ENCODE results near the gene KASH5. TPM values are rescaled to one million over a fixed set of nuclear protein-coding genes. Genes with fewer than 3 reads are reported as not detected.

KASH5 gene
- total and polyA plus RNA-seq, 2 of the 4 experiments (the other 2 are of a cell fraction), result not detected

GRCh38 chr19:49448432-49448786 lies 60.4 kb downstream of the KASH5 start:
- Histone ChIP-seq H4K5ac (ENCODE audit: low read depth, low read length) (no peak overlapping the region), H2AFZ (replicated peaks; ENCODE audit: low read length, poor library complexity) (no peak overlapping the region), H3K79me1 (ENCODE audit: low read depth in 1 of 2, low read length in 2 of 2) (peaks cover 13 to 35% of the 10 kb centered on the region in 2 experiments; a peak in 3 of 4 replicates), H2BK5ac (ENCODE audit: low read depth, low read length, poor library complexity, severe bottlenecking) (no peak overlapping the region), H2AK5ac (ENCODE audit: low read depth, low read length) (no peak overlapping the region), H2BK120ac (ENCODE audit: low read depth, low read length) (no peak overlapping the region), H3K14ac (replicated peaks; ENCODE audit: low read depth, low read length) (no peak overlapping the region), H3K4me1 (ENCODE audit: control insufficient read depth, insufficient read depth, low read length) (peaks cover 2% of the 10 kb centered on the region; the same call in 1 of the 2 replicates), H3K9ac (ENCODE audit: low read depth, low read length) (no peak overlapping the region), H3K4ac (ENCODE audit: low read depth, low read length) (no peak overlapping the region), H4K91ac (ENCODE audit: insufficient read depth, low read depth, low read length) (no peak overlapping the region), H2BK20ac (ENCODE audit: low read depth, low read length) (no peak overlapping the region), H4K8ac (ENCODE audit: low read depth in 2 of 2, low read length in 2 of 2) (no peak overlapping the region), H3K56ac (ENCODE audit: extremely low read depth, insufficient read depth, low read length) (no peak overlapping the region), H3K9me1 (ENCODE audit: insufficient read depth, low read length) (peaks cover 10% of the 10 kb centered on the region), H3K27me3 (ENCODE audit: control insufficient read depth, insufficient read depth, low read length) (no peaks in the 10 kb centered on the region), H3K18ac (ENCODE audit: low read depth, low read length) (no peak overlapping the region), H3K27ac (ENCODE audit: insufficient read depth, low read length) (no peak overlapping the region), H2AK9ac (replicated peaks; ENCODE audit: low read depth, low read length, poor library complexity) (no peak overlapping the region), H3K36me3 (ENCODE audit: control insufficient read depth, insufficient read depth, low read length) (peaks cover 4% of the 10 kb centered on the region), H3K4me2 (ENCODE audit: low read depth, low read length) (no peak overlapping the region), H2BK15ac (ENCODE audit: low read depth, low read length) (no peak overlapping the region), H3K23ac (ENCODE audit: low read depth, low read length) (no peak overlapping the region), H3K4me3 (ENCODE audit: insufficient read depth, low read depth, low read length) (no peak overlapping the region), H3K9me3 (ENCODE audit: control insufficient read depth, insufficient read depth, low read length) (no peaks in the 10 kb centered on the region), H4K20me1 (ENCODE audit: insufficient read depth, low read length) (peaks cover 3% of the 10 kb centered on the region)
- BruUV-seq (replicated peaks), result no TSS peak
- dilution Hi-C loops (cut with HindIII; ENCODE audit: low sequenced_read_pairs, unreplicated experiment) (no loop called here), intact Hi-C loops (cut with micrococcal nuclease) (no loop called here), in situ Hi-C loops (cut with MboI; ENCODE audit: low sequenced_read_pairs) (loop anchor here (10.0 kb wide), 1 partner anchor 54 kb away; no protein-coding TSS in a partner anchor)
- DNase-seq (no peak), ATAC-seq (ENCODE audit: low read depth) (no peak)
- TF ChIP-seq NFE2L2 (IDR thresholded peaks at IDR 0.05; ENCODE audit: low read depth, low read length) (no peak), RFX5 (IDR thresholded peaks at IDR 0.05; ENCODE audit: low read depth, low read length) (no peak), RCOR1 (IDR thresholded peaks at IDR 0.05; ENCODE audit: insufficient replicate concordance, low read length) (no peak), BHLHE40 (IDR thresholded peaks at IDR 0.05; ENCODE audit: low read depth, low read length) (no peak), MAFK (IDR thresholded peaks at IDR 0.05; ENCODE audit: low read depth, low read length) (no peak), RAD21 (IDR thresholded peaks at IDR 0.05; ENCODE audit: low read length) (no peak), CTCF (conservative IDR thresholded peaks at IDR 0.05; ENCODE audit: low read depth, low read length) (no peak), CHD1 (IDR thresholded peaks at IDR 0.05; ENCODE audit: low read depth, low read length) (no peak), FOS (IDR thresholded peaks at IDR 0.05; ENCODE audit: low read depth, low read length) (no peak), MAZ (IDR thresholded peaks at IDR 0.05; ENCODE audit: borderline replicate concordance, low read depth, low read length) (no peak), MXI1 (IDR thresholded peaks at IDR 0.05; ENCODE audit: borderline replicate concordance, low read depth, low read length) (no peak)
- POLR2A ChIA-PET (ENCODE audit: unreplicated experiment), result no interaction called here
- WGBS, 2 experiments (ENCODE audit: extremely low coverage in 2 of 2, insufficient read length in 1 of 2), result 100% methylated on average over 1 of the region's 6 CpGs; no CpG with 5 or more reads in 1 of the 2 experiments
- CTCF ChIA-PET, result no interaction called here

Data from IMR-90 (cell line).